A673 (cell line): ENCODE data around the gene CHD5.

Source experiments
- EZH2 ChIP-seq: fragments of 200-600 bp; sonication (generic); IDR thresholded peaks from 2 replicates; pipeline ENCODE4 v1.6.1; 2017; ENCODE audit warnings: borderline replicate concordance, low read depth, mild to moderate bottlenecking, mixed read lengths, antibody characterized with exemption, low read length; ENCODE audit not compliant: poor library complexity, severe bottlenecking
- TF ChIP-seq, protein P1 (sequence below): fragments of 300-800, 200-600 bp; sonication (generic); conservative IDR thresholded peaks from 2 replicates; pipeline ENCODE4 v1.5.1; 2017; ENCODE audit warnings: low read depth, mild to moderate bottlenecking, antibody characterized with exemption, low read length, moderate library complexity, mixed read lengths

DNA sequence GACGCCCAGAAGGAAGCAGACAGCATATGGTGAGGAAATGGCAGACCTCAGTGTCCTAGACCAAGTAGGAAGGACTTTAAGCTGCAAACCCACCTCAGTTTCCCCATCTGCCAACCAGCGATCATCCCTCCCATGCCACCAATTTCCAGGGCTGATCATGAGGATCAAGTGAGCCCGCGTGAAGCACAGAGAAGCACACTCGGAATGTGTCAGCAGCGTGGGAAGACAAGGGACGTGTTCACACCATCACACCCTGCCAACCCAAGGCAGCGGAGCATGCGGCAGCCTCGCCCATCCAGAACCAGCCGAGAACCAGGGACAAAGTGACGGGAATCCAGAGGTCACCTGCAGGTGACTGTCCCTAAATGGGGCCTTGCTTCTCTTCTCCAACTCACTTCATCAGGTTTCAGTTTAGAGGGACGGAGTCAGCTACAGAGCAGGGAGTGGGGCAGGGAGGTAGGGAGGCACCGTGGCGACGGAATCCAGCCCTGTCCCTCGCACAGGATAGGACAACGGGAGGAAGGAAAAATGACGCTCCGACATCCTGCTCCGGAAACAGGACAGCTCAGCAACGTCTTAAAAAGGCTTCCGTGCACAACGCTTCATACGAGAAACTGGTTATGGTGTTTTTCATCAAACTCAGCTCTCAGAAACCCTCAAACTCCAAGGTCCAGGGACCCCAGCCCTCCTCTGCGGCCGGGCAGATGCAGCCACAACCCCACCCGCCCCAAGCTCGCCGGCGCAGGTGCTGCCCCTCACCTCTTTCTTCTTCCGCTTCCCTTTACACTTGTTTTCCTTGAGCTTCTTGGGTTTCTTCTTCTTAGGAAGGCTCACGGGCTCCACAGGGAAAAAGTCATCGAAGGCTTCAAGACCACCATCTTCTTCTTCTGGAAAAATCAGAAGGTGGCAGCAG, 12.5 kb downstream of the CHD5 start:
- TF ChIP-seq, protein P1, sequence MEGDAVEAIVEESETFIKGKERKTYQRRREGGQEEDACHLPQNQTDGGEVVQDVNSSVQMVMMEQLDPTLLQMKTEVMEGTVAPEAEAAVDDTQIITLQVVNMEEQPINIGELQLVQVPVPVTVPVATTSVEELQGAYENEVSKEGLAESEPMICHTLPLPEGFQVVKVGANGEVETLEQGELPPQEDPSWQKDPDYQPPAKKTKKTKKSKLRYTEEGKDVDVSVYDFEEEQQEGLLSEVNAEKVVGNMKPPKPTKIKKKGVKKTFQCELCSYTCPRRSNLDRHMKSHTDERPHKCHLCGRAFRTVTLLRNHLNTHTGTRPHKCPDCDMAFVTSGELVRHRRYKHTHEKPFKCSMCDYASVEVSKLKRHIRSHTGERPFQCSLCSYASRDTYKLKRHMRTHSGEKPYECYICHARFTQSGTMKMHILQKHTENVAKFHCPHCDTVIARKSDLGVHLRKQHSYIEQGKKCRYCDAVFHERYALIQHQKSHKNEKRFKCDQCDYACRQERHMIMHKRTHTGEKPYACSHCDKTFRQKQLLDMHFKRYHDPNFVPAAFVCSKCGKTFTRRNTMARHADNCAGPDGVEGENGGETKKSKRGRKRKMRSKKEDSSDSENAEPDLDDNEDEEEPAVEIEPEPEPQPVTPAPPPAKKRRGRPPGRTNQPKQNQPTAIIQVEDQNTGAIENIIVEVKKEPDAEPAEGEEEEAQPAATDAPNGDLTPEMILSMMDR, result no peak
- no peak for TF ChIP-seq EZH2
